DND-41 (cell line): Measurements from ENCODE around the gene DGUOK.

ENCODE experiments used
- EZH2 ChIP-seq: IDR thresholded peaks from 3 replicates; pipeline ENCODE4 v1.6.1; 2012; ENCODE audit warnings: borderline replicate concordance, low read depth, mild to moderate bottlenecking, moderate library complexity, low read length, inconsistent platforms; ENCODE audit not compliant: severe bottlenecking
- TF ChIP-seq, protein P1 (sequence below): IDR thresholded peaks from 2 replicates; pipeline ENCODE4 v1.5.1; 2012; ENCODE audit warnings: borderline replicate concordance, low read length, moderate library complexity, mild to moderate bottlenecking; ENCODE audit not compliant: poor library complexity, severe bottlenecking; ENCODE audit errors: extremely low read depth

- TF ChIP-seq, protein P1, sequence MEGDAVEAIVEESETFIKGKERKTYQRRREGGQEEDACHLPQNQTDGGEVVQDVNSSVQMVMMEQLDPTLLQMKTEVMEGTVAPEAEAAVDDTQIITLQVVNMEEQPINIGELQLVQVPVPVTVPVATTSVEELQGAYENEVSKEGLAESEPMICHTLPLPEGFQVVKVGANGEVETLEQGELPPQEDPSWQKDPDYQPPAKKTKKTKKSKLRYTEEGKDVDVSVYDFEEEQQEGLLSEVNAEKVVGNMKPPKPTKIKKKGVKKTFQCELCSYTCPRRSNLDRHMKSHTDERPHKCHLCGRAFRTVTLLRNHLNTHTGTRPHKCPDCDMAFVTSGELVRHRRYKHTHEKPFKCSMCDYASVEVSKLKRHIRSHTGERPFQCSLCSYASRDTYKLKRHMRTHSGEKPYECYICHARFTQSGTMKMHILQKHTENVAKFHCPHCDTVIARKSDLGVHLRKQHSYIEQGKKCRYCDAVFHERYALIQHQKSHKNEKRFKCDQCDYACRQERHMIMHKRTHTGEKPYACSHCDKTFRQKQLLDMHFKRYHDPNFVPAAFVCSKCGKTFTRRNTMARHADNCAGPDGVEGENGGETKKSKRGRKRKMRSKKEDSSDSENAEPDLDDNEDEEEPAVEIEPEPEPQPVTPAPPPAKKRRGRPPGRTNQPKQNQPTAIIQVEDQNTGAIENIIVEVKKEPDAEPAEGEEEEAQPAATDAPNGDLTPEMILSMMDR = no peak
- no peak for TF ChIP-seq EZH2
Observed at GRCh38 chr2:73930386-73930785, 3.7 kb downstream of the DGUOK start.
